ENCODE measurements around the gene DNAH6. TPM values are rescaled to one million over a fixed set of nuclear protein-coding genes. Genes with fewer than 3 reads are reported as not detected.
A peak's percentile ranks its signal among the peaks of the same experiment; 100 is the strongest.
"Not testable (repeated sequence)": the region's sequence is repeated elsewhere in the genome, so short reads cannot be mapped to it uniquely, and the experiment has no call there.

DNAH6 gene
- total RNA-seq, 1 experiment from 2014 or later, result 0.26 TPM

- H3K23ac ChIP-seq (ENCODE audit: insufficient read length, low read depth, low read length), result no peak overlapping the region
- no peak overlapping the region for H4K8ac ChIP-seq (replicated peaks; ENCODE audit: insufficient read length, low read depth, low read length)
- peak overlapping the region; percentile 47 for H2AK5ac ChIP-seq (ENCODE audit: insufficient read length, low read length)
- Mint-ChIP-seq H3K4me1 (peaks cover 3% of the 10 kb centered on the region in 2 experiments; a peak in 1 of 4 replicates), H3K4me3 (no peak overlapping the region), H3K27me3 (ENCODE audit: low read depth) (0 out of 2 replicates have a peak, but pooled peaks cover 1% of the 10 kb centered on the region), H3K9me3 (peaks cover 3 to 4% of the 10 kb centered on the region in 2 experiments; a peak in 3 of 5 replicates), H3K36me3 (ENCODE audit: insufficient read depth in 1 of 3, low read depth in 3 of 3) (no peaks in the 10 kb centered on the region; a peak in 1 of 7 replicates), H3K27ac (no peak overlapping the region)
- H4K5ac ChIP-seq (ENCODE audit: insufficient read length, low read depth, low read length), result no peak overlapping the region
- no peak overlapping the region for H2BK20ac ChIP-seq (ENCODE audit: low read depth, low read length, poor library complexity, severe bottlenecking)
- DNase-seq, result no peak
- H3K9me3 ChIP-seq (ENCODE audit: control insufficient read depth, low read depth, low read length), result no peaks in the 10 kb centered on the region
- H2BK120ac ChIP-seq (ENCODE audit: low read depth, low read length, poor library complexity, severe bottlenecking), result no peak overlapping the region
- H3K23me2 ChIP-seq (ENCODE audit: insufficient read length, low read depth, low read length, poor library complexity, severe bottlenecking), result no peaks in the 10 kb centered on the region
- no peak overlapping the region for H3K27ac ChIP-seq (ENCODE audit: insufficient read length, low read depth, low read length)
- H3K79me1 ChIP-seq (ENCODE audit: insufficient read depth, low read depth, low read length, poor library complexity, severe bottlenecking), result no peaks in the 10 kb centered on the region
- H2AFZ ChIP-seq (ENCODE audit: low read length), result no peak overlapping the region
- H3K79me2 ChIP-seq (ENCODE audit: insufficient read depth, low read length), result no peaks in the 10 kb centered on the region
- H3K14ac ChIP-seq (ENCODE audit: insufficient read depth, low read length), result no peak overlapping the region
- H3K18ac ChIP-seq (ENCODE audit: insufficient read length, low read depth, low read length), result no peak overlapping the region
- H4K91ac ChIP-seq (ENCODE audit: insufficient read length, low read depth, low read length), result no peak overlapping the region
- no peaks in the 10 kb centered on the region for H3K27me3 ChIP-seq (ENCODE audit: insufficient read depth, low read length)
- H3K9ac ChIP-seq (ENCODE audit: extremely low read depth, insufficient read length, low read length), result no peak overlapping the region
- no peak overlapping the region for H3T11ph ChIP-seq (ENCODE audit: low read length)
- H4K20me1 ChIP-seq (ENCODE audit: control insufficient read depth, insufficient read depth, insufficient read length), result no peaks in the 10 kb centered on the region
- H2BK15ac ChIP-seq (ENCODE audit: low read depth, low read length), result no peak overlapping the region
- TF ChIP-seq CTCF (conservative IDR thresholded peaks at IDR 0.05), result no peak
- no peak overlapping the region for H2BK12ac ChIP-seq (ENCODE audit: insufficient read length, low read depth, low read length)
- H3K4ac ChIP-seq (ENCODE audit: low read depth, low read length), result no peak overlapping the region
- no peaks in the 10 kb centered on the region for H3K4me1 ChIP-seq (ENCODE audit: insufficient read depth, low read length)
- H3K56ac ChIP-seq (ENCODE audit: insufficient read length, low read depth, low read length), result no peak overlapping the region
- no peak overlapping the region for H2BK5ac ChIP-seq (ENCODE audit: insufficient read length, low read length)
- H3K4me2 ChIP-seq (ENCODE audit: insufficient read depth, insufficient read length, low read length), result no peak overlapping the region
These were observed 18.0 kb upstream of the DNAH6 start for GRCh38 chr2:84498150-84498799.

- not testable (repeated sequence) for H3K4ac ChIP-seq (ENCODE audit: low read depth, low read length); H3K27ac ChIP-seq (ENCODE audit: insufficient read length, low read depth, low read length); H3K4me2 ChIP-seq (ENCODE audit: insufficient read depth, insufficient read length, low read length); H2BK12ac ChIP-seq (ENCODE audit: insufficient read length, low read depth, low read length); H3T11ph ChIP-seq (ENCODE audit: low read length); H3K4me1 Mint-ChIP-seq; H3K14ac ChIP-seq (ENCODE audit: insufficient read depth, low read length); DNase-seq; H4K5ac ChIP-seq (ENCODE audit: insufficient read length, low read depth, low read length); H3K27me3 Mint-ChIP-seq (ENCODE audit: low read depth); H3K9ac ChIP-seq (ENCODE audit: extremely low read depth, insufficient read length, low read length); H3K9me3 ChIP-seq (ENCODE audit: control insufficient read depth, low read depth, low read length); H4K91ac ChIP-seq (ENCODE audit: insufficient read length, low read depth, low read length); H2BK20ac ChIP-seq (ENCODE audit: low read depth, low read length, poor library complexity, severe bottlenecking); H3K4me1 ChIP-seq (ENCODE audit: insufficient read depth, low read length); H2BK5ac ChIP-seq (ENCODE audit: insufficient read length, low read length); H2BK15ac ChIP-seq (ENCODE audit: low read depth, low read length); H4K8ac ChIP-seq (replicated peaks; ENCODE audit: insufficient read length, low read depth, low read length); H2AK5ac ChIP-seq (ENCODE audit: insufficient read length, low read length); H3K23me2 ChIP-seq (ENCODE audit: insufficient read length, low read depth, low read length, poor library complexity, severe bottlenecking); H3K23ac ChIP-seq (ENCODE audit: insufficient read length, low read depth, low read length); H2AFZ ChIP-seq (ENCODE audit: low read length); H3K79me1 ChIP-seq (ENCODE audit: insufficient read depth, low read depth, low read length, poor library complexity, severe bottlenecking); H3K27ac Mint-ChIP-seq; H3K56ac ChIP-seq (ENCODE audit: insufficient read length, low read depth, low read length); H3K27me3 ChIP-seq (ENCODE audit: insufficient read depth, low read length); H3K4me3 Mint-ChIP-seq; H4K20me1 ChIP-seq (ENCODE audit: control insufficient read depth, insufficient read depth, insufficient read length); H2BK120ac ChIP-seq (ENCODE audit: low read depth, low read length, poor library complexity, severe bottlenecking); H3K18ac ChIP-seq (ENCODE audit: insufficient read length, low read depth, low read length); H3K79me2 ChIP-seq (ENCODE audit: insufficient read depth, low read length)
- Mint-ChIP-seq H3K9me3 (peaks cover 33 to 37% of the 10 kb centered on the region in 2 experiments), H3K36me3 (ENCODE audit: insufficient read depth in 1 of 3, low read depth in 3 of 3) (peaks cover 5 to 17% (median 16%) of the 10 kb centered on the region in 3 experiments; a peak in 6 of 7 replicates)
- whole genome bisulfite sequencing (ENCODE audit: extremely low coverage, insufficient read length, low lambda C conversion rate), result no CpG with 5 or more reads among the region's 10 CpGs
These were observed 5.3 kb upstream of the DNAH6 start for GRCh38 chr2:84511024-84511423.
